GM19397 (cell line): ENCODE results near the gene STX18.

Experiments
- ATAC-seq: cut with Tn5 transposase; IDR thresholded peaks from one replicate; pipeline ENCODE4 v1.9.1; 2021; ENCODE audit warnings: mild to moderate bottlenecking, moderate library complexity; ENCODE audit not compliant: unreplicated experiment

STX18 gene

GRCh38 chr4:4406455-4407298 lies 135.2 kb downstream of the STX18 start:
- ATAC-seq, result no peak

- no peak for ATAC-seq
These were observed 136.4 kb downstream of the STX18 start for GRCh38 chr4:4405358-4405962.

DNA sequence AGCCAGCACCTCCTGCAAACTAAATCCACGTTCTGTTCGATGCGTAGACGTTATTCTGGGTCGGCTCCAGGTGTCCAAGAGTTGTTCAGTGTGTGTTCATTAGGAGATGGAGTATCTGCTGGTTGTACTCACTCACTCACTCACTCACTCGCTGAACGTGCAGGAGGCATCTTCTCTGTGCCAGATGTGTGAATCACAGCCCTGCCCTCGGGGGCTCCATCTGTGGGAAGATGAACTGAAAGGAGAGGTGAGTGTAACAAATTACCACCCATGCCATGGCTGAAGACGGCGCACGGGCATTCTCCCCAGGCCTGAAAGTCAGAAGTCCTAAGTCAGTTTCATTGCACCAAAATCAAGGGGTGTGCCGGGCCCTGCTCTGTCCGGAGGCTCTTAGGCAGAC lies 138.9 kb downstream of the STX18 start:
- no peak for ATAC-seq

DNA sequence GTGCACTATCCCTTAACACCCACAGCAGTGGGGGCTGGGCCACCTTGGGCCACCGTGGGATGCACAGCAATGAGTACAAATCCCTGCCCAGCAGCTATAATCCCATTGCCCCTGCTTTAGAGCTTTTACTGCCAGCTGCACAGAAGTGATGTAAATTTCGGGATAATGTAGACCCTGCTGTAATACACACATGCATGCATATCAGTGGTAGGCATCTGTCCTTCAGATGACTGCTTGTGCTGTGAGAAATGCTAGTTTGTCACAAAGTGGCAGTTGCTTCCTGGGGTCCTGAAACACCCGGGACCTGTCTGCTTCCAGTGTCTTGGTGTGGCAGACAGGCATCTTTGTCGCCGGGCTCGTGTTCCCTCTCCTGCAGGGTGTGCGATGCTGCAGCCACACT lies 140.8 kb downstream of the STX18 start:
- no peak for ATAC-seq

DNA sequence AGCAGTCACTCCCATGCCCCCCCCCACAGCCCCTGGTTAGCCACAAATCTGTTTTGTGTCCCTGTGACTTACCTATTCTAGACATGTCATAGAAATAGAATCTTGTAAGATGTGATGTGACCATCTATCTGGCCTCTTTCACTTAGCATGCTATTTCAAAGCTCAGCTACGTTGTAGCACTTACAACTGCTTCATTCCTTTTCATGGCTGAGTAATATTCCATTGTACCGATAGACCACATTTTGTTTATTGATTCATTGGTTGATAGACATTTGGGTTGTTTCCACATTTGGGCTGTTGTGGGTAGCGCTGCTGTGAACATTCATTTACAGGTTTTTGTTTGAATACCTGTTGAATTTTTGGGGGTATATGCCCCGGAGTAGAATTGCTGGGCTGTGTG lies 143.4 kb downstream of the STX18 start:
- ATAC-seq, result no peak

- no peak for ATAC-seq
These were observed 144.4 kb downstream of the STX18 start for GRCh38 chr4:4397441-4397819.

GRCh38 chr4:4396628-4397440 lies 145.0 kb downstream of the STX18 start:
- ATAC-seq, result no peak

DNA sequence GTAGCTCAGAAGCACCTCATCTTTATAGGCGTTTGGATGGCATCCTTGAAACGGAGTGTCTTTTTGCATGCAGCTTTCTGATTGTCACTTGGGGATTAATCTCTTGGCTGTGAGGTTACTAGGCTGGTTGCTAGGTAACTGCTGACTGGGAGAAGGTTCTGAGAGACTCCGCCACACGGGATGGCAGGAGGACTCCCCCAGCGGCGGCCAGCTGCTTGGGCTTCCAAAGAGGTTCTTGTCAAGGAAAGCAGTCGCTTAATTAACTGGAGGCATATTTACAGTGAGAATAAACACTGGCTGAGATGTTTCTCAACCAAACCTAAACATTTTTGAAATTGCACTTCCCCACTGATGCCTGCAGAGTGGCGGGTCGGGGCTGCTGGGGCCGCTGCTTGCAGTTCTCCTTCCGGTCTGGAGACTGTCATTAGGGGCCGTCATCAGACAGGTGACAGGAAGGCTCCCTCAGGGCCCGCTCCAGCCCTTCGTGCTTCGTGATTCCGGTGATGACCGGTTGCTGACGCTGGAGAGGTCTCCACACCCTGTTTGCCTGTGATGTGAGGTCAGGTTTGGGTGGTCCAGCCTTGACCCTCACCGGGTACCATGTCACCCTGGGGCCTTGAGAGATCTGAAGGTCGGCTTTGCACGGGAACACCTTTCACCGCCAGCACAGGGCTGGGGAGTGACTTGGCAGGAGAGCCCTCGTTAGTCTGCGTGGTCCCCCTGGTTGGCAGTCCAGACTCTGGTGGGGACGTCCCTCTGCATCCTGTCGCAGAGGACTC lies 145.8 kb downstream of the STX18 start:
- ATAC-seq, result peak; percentile 53

DNA sequence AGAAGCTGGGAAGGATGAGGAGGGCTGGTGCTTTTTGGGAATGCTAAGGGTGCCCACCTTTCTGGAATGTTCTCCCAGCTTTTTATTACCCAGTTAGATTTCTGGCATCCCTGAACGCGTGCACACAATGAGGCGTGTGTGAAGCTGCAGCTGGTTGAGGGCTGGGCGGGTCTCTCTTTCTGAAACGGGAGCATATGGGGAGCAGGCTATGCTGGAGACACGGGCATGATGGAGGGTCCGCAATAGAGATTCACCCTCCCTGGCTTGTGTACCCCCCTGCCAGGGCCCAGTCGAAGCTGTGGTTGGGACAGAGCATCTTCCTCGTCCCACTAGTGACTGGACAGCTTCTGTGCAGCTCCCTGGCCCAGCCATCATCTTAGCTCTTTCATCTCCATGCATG lies 146.5 kb downstream of the STX18 start:
- ATAC-seq, result no peak

DNA sequence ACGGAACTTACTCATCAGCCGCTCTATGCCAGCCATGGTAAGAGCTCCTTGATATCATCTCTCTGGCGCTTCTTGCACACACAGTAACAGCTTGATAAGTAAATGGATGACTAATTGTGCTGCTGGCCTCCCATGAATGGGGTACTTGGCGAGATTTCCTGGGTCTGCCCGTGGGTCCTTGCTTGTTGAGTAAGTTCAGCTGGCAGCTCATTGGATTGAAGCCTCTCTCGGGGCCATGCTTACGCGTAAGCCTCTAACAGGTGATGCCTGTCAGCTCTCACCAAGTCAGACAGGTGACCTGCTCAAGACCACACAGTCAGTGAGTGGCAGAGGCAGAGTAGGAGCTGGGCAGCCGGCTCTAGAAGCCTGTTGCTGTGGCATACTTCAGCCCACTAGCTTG lies 147.2 kb downstream of the STX18 start:
- no peak for ATAC-seq

- no peak for ATAC-seq
These were observed 149.2 kb downstream of the STX18 start for GRCh38 chr4:4392501-4393183.

- ATAC-seq, result no peak
These were observed 150.0 kb downstream of the STX18 start for GRCh38 chr4:4391866-4392265.

GRCh38 chr4:4390515-4391240 lies 151.2 kb downstream of the STX18 start:
- no peak for ATAC-seq

GRCh38 chr4:4390046-4390445 lies 151.8 kb downstream of the STX18 start:
- no peak for ATAC-seq

- no peak for ATAC-seq
These were observed 152.8 kb downstream of the STX18 start for GRCh38 chr4:4388836-4389575.

DNA sequence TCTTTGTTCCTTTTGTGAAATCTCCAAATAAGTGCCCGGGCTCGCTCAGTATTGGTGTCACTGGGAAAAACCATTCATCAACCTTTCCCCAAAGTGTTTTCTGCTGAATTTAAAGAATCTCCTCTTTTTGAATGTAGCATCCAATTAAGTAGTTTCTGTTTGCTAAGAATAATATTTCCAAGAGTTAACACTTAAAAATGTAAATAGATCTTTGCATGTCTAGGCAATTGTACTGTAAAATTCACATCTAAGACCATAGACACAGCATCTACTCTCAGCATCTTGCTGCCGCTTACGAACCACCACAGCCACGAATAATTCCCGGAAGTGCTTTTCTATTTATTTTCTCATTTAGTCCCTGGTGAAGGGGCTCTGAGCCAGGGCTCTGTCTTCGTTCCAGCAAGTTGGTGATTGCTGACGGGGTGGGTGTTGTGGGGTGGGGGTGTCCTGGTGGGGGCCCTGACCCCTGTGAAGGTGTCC lies 153.5 kb downstream of the STX18 start:
- no peak for ATAC-seq

GRCh38 chr4:4387531-4388310 lies 154.1 kb downstream of the STX18 start:
- no peak for ATAC-seq

- ATAC-seq, result no peak
These were observed 155.0 kb downstream of the STX18 start, which contains the start of gene NSG1 for GRCh38 chr4:4386736-4387392. Gene NSG1, plus strand, starts transcription at chr4:4387102. Its CDS starts 528 bp downstream, at chr4:4387630.
